Measurements from ENCODE around the gene EMD.

Gene EMD

DNA sequence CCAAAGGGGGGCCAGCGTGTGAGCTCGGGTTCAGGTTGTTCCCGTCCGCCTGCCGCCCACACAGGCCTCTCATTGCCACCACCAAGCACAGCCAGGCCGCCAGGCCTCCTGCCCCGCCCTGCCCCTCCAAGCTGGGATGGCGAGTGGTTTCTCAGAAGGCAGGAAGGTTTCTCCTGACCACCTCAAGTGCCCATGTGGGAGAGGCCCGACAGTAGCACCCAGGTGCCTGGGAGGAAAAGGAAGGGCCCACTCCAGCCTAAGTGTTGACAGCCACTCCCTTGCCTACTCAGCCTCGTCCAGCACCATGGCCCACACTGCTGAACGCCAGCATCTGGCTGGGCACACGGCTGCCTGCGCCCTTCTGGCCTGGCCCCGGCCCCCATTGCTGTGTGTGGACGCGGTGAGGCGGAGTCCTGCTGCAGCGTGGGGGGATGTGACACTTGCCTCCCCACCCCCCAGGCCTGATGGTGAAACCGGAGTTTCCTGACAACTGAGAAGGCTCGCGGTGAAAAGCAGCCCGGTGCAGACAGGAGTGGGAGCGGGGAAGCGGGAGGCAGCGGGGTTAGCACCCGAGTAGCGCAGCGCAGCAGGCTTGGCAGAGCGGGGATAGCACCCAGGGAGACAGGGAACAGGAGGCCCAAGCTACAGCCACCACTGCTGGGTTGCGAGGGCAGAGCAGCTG is 23.9 kb upstream of the EMD start:
- DNase-seq (ENCODE audit: low read depth), result no peak

DNA sequence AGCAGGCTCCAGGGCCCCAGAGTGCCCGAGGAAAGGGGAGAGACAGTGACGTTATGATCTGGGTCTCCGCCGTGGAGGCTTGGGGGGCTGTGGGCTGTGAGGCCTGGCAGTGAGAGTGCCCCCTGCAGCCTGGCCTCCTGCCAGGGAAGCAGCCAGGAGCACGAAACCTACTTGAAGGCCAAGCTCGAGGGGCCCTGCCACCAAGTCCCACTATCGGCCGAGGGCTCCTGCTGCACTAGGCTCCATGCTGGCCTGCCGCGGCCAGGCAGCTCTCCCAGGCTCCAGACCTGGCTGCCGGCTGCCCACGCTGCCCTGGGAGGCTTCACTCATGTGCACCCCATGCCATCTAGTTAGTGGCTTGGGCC is 23.3 kb upstream of the EMD start:
- DNase-seq (ENCODE audit: low read depth), result no peak

DNA sequence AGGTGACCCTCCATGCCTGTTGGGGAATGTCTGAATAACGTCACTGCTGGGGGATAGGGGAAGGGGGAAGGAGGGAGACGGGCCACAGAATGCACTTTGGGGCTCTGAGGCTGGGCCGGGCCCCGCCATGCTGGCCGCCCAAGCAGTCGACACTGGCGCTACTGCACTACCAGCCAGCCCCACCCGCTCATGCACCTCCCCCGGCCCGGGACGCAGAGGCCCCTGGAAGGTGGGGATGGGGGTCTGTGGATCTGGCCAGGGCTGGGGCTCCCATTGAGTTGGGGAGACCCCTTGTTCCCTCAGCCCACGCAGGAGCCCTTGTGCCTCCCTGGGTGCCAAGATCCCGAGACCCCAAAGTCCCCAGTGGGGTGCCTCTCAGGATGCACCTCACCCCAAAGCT is 22.5 kb upstream of the EMD start:
- no peak for DNase-seq (ENCODE audit: low read depth)

DNA sequence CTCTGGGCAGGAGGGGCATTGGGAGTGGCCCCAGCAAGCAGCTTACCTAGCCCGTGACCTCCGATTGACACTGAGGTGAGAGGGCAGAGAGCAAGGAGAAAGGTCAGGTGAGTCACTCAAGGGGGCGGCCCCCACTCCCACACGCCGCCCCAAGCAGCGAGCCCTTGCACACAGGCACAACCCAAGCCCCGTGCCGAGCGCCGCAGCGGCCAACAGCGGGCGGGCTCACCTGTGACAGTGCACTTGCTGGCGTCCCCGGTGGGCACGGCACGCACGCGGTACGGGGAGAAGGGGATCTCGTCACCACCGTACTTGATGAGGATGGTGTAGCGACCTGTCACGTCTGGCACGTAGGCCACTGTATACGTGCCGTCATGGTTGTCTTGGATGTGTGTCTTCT is 21.9 kb upstream of the EMD start:
- no peak for DNase-seq (ENCODE audit: low read depth)

DNA sequence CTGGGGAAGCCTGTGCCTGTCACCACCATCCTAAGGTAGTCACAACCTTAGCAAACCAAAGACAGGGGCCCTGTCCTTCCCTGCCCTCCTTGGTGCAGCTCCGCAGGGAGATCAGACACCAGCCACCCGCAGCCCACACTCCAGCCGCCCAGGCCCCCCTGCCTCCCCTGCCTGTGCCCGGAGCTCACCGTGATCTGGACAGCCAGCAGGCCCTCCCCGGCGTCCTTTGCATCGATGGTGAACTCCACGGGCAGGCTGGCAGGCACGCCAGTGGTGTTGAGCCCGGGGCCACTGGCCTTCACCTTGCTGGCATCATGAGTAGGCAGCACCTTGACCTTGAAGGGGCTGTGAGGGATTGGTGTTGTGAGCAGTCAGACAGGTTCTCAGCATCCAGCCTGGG is 21.1 kb upstream of the EMD start:
- DNase-seq (ENCODE audit: low read depth), result no peak

DNA sequence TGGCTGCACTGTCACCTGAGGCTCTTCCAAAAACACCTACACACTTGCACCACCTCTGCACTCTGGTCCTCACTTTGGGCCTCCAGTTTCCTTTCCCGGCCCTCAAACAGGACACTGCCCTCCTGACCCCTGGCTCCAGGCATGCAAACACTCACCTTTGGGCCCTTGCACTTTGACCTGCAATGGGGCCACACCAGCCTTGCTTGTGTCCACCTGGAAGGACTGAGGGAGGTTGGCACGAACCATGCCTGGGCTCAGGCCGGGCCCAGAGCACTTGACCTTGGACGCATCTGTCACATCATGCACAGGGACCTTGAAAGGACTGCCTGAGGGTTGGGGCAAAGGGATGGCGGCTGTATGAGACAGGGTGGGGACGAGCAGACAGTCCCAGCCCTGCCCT is 20.3 kb upstream of the EMD start:
- DNase-seq (ENCODE audit: low read depth), result no peak

DNA sequence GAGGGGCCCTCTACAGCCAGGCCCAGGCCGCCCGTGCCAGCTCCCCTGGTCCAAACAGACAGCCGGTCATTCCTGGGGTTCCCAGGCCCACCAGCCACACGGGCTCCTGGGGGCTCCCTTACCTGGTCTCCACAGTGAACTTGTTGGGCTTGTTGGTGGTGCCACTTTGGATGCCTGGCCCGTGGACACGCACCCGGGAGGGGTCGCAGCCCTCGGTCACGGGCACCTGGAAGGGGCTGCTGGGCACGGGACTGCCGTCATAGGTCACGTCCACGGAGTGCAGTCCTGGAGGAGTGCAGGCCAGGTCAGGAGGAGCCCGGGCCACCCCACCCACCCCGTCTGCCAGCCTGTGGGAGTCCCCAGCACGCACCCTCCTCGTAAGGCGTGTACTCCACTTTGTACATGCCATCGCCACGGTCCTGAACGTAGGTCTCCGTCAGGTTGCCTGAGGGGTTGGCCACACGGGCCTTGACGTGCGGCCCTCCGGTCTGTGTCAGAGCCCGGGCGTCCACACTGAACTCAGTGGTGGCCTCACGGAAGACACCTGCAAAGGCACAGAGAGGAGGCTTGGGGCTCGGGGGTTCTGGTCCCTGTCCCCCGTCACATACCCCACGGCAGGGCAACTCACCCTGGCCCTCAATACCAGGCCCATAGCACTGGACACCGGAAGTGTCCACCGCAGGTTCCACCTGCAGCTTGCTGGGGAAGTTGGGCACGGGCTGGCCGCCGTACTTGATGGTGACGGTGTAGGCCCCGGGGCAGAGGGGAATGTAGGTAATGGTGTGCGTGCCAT is 19.5 kb upstream of the EMD start:
- no peak for DNase-seq (ENCODE audit: low read depth)

DNA sequence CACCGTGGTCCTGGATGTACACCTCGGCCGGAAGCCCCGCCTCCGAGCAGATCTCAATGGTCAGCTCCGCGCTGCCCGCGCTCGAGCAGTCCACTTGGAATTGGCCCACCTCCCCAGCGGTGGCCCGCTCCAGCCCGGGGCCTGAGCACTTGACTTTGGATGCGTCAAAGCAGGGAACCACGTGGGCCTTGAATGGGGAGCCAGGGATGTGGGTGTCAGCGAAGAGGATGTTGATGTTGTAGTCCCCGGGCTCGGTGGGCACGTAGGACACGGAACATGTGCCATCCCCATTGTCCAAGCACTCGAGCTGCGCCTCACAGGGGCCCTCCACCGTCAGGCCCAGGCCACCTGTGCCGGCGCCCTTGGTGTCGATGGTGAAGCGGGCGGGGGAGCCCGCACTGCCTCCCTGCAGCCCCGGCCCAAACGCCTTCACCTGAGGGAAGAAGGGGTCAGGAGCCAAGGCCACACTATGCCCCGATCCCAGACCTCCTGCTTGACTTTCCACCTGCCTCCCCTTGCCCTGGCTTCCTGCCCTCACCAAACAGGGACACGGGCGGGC is 18.9 kb upstream of the EMD start:
- DNase-seq (ENCODE audit: low read depth), result no peak

DNA sequence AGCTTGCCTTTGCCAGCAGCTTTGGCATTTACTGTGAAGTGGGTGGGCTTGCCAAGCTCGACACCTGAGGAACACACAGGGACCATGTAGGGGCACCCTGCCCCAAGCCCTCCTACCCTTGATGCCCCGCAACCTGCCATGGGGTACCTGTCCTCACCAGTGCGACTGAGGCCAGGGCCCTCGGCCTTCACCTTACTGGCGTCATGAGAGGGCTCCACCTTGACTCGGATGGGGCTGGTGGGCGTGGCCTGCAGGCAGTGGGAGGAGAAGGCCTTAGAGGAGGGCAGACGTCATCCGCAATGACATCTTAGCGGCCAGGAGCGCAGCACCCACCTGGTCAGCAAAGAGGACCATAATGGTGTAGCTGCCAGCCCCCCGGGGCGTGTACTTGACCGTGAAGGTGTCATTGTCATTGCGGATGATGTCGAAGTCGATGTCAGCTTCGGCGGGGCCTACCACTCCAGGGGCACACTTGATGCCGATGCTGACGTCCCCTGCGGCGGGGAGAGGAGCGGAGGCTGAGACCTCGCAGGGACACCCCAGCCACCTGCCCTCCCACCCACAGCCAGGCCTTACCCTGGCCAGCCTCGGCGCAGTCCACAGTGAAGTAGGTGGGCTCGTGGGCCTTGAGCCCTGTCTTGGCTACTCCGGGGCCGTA is 16.9 kb upstream of the EMD start:
- no peak for DNase-seq (ENCODE audit: low read depth)

DNA sequence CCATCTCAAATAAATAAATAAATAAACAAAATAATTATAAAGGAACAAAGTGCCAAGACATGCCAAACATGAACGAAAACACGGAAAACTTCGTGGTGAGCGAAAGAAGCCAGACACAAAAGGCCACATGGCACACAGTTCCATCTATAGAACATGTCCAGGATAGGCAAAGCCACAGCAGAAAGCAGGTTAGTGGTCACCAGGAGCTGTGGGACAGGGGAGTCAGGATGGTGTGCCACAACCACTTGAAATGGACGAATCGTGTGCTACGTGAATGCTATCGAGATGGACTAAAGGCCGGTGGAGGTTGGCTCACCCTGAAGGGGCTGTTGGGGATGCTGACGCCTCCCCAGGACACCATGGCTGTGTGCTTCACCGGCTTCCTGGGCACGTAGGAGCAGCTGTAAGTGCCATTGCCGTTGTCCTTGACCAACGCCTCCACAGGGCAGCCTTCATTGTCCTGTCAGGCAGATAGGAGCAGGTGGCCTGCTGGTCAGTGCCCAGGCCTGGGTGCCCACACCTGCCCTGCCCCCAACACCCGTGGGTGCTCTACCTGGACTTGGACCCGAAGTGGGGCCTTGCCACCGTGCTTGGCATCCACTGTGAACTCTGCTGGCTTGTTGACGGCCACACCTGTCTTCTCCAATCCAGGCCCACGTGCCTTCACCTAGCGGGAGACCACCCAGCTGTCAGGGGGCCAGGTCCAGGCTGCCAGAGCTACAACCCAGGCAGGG is 15.2 kb upstream of the EMD start:
- DNase-seq (ENCODE audit: low read depth), result no peak

DNA sequence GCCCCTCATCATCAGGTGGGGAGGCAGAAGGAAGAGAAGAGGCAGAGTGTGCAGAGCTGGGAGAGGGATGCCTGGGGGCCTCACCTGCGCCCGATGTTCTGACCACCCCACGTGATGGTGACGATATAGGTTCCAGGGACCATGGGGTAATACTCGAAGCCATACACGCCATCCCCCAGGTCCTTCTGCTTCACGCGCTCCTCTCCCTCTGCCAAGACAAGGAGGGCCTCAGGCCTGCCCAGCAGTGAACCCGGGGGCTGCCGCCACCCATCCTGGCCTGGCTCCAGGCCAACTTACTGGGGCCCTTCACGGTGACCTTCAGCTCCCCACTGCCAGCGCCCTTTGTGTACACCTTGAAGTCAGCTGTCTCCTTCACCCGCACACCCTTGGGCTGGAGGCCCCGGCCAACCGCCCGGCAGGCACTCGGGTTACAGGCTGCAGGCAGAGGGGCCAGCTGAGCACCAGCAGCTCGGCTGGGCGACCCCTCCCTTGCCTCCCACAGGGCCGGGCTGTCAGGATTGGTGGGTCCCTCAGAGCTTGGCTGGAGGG is 14.0 kb upstream of the EMD start:
- DNase-seq (ENCODE audit: low read depth), result no peak

DNA sequence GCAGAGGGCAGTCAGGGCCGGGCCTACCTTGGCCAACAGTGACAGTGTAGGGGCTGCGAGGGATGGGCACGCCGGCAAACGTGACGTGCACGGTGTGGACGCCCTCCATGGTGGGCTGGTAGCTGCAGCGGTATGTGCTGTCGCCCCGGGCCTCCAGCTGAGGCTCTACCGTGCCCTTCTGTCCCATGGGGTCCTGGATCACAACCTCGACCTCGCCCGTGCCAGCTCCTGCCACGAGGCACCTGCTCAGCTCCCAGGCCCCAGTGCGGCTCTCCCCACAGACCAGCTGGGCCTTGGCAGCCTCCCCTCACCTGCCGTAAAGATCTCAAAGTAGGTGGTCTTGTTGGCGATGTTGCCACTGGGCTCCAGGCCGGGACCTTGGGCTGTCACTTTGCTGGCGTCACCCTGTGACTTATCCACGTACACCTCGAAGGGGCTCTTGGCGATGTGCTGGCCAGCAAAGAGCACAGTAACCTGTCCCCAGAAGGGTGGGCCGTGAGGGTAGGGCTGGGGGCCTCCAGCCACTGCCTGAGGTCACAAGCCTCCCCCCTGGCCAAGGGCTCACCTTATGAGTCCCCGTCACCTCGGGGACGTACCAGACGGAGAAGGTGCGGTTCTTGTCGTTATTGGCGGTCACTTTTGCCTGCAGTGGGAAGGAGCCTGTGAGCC is 13.0 kb upstream of the EMD start:
- DNase-seq (ENCODE audit: low read depth), result no peak

DNA sequence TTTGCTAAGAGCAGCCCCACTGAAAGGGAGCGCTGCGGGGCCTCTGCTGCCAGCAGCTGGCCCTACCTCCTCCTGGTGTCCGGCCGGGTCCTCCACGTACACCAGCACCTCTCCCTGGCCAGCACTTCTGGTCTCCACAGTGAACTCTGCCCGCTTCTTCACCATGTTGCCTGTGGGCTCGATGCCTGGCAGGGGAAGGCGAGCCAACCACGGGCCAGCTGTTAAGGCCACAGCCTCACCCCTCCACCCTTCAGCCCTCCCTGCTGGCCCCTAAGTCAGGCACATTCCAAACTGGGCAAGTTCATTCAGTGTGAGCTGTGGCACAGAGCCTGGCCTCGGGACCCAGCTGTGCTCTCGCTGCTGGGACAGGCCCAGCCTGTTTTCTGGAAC is 12.4 kb upstream of the EMD start:
- no peak for DNase-seq (ENCODE audit: low read depth)

DNA sequence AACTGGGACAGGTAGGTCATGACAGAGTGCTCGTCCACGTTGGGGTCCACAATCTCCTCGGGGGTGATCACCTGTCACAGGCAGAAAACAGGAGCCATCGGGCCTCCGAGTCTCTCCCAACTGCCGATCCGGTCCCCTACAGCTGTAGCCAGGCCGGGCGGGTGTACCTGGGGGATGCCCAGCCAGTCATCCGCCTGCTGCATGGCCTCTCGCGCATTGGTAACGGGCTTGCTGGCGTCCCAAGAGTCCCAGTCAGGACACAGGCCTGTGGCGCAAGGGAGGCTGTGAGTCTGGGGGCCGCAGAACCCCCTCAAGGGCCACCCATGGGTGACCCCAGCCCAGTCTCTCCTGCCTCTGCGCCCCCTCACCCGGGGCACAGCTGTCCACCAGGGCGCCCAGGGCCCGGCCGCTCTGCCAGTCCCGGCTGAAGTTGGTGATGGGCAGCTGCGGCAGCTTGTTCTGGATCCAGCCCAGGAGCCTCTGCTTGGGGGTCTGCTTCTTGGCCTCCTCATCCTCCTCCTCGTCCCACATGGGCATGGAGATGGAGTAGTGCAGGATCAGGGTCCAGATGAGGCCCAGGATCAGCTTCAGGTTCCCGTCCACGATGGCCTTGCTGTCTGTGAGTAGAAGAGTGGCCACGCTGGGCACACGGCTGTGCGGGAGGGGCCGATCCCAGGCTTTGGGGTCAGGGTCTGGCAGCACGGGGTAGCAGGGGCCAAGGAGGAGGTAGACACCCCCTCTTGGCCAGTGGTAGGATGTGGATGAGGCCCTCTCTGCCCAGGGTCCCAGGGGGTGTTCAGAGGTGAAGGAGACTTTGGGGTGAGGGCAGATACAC is 11.4 kb upstream of the EMD start:
- DNase-seq (ENCODE audit: low read depth), result no peak

DNA sequence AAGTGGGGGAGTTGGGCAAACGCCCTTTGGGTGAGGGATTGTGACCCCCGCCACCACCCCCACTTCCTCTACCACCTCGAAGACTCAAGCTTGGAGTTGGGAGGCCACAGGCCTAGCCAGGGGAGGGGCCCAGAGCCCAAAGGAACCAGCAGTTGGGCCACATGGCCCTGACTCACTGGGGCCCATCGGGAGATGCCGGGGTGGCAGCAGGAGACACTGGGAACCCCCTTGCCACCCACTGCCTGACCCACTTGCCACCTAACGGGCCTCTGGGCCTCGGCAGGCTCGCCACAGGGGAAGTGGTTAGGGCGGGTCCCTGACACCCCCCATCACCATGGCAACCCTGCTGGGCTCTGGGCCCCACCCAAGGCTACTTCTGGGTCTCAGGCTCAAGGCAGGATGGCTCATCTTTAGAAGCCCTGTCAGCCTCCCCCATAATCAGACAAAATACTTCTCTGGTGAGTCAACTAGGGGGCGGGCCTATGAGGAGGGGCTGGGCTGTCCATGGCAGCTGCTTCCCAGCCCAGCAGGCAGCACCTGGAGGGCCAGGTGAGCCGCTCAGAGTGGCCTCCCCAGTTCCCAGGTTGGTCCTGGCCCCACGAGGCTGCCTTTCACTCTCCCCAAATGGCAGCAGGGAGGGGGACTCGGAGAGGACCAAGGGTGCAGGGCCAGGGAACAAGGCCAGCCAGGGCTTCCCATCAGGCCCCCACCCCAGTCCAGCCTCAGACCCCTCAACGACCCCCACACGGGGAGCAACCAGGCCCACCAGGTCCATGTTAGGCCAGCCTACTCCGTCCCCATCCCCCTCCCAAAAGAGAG is 10.3 kb upstream of the EMD start:
- DNase-seq (ENCODE audit: low read depth), result peak; percentile 84

DNA sequence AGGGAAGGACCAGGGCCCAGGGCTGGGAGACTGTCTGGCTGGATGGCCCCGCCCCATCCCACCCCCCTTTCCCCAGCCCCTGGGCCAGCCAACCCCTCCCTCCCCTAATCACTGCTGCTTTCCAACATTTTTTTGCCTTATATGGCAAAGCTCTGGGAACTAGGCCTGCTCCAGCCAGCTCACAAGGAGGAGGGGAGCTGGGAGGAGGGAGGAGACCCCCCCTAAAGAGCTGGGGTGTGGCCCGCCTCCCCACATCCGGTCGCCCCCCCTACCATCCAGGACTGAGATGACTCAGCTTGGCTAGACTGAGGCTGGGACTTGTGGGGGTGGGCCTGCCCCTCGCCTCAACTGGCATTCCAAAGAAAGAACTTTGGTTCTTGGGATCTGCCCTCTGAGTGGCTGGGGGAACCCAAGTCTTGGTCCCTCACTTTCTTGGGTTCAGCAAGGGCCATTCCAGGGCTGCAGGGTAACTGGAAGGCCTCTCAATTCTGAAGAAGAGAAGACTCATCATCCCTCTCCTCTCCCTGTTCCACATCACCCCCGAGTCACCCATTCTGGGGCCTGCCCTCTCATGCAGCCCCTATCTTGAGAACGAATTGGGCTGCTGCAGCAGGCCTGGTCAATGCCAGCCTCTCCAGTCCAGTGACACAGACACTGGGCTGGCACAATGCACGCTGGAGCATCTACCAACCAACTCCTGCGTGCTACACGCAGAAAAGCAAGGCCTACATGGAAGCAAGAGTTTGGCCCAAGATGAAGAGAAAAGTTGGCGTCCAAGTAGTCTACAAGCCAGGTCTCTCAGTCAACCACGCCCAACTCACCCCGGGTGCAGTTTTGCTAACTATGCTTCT is 9.4 kb upstream of the EMD start:
- DNase-seq (ENCODE audit: low read depth), result peak; percentile 61

DNA sequence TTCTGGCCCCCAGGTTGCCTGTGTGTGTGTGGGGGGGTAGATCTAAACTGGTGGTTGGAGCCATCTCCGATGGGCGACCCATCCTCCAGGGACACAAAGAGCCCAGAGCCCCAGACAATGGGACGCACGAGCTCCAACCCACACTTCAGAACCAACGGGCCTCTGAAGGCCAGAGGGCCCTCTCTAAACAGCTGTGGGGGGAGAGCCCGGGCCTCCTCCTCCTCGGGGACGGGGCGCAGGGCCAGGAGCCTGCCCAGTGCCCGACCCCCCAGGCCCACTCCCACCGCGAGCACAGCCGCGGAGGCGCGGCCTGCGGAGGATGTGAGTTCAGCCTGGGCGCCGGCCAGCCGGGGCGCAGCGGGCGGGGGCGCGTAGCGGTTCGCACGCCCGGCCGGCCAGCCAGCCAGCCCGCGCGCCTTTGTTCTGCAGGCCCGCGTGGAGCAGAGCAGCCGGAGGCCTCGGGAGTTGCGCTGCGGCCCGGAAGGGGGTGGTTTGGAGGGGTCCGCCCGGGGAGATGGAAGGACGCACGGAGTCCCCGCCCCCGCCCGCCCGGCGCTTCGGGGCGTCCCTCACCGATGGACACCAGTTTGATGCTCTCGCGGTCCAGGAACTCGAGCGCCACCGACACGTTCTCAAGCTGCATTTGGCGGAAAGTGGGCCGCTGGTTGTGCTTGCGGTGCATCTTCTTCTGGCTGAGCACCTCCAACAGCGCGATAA is 8.6 kb upstream of the EMD start:
- DNase-seq (ENCODE audit: low read depth), result no peak

Measured in activated T-cell treated with anti-CD3 and anti-CD28 coated beads for 48 hours (primary cell).